Calu3 (cell line): Measurements from ENCODE around the gene ACSM3. TPM values are rescaled to one million over a fixed set of nuclear protein-coding genes. Genes with fewer than 3 reads are reported as not detected.
"Not testable (repeated sequence)": the region's sequence is repeated elsewhere in the genome, so short reads cannot be mapped to it uniquely, and the experiment has no call there.

ENCODE experiments used
- BruUV-seq: library from RNA; stranded (reverse); fragments of 400-500 nt; replicated peaks from 2 replicates; lab custom pipeline; 2021; lab: Mats Ljungman, UMichigan
- CTCF ChIA-PET: fragments of 300-600 bp; sonication (Branson Sonifier 250); formaldehyde crosslinking; loops from one replicate; lab custom pipeline; 2022; ENCODE audit warnings: antibody characterized with exemption; lab: Charles Lee
- DNase-seq: peaks from one replicate; pipeline ENCODE4 v3.0.0; 2022
- H3K27ac Mint-ChIP-seq: one replicate; pipeline ENCODE4 v1.8.0; 2022; ENCODE audit warnings: mixed read lengths; ENCODE audit not compliant: unreplicated experiment
- H3K27me3 Mint-ChIP-seq: one replicate; pipeline ENCODE4 v1.8.0; 2022; ENCODE audit warnings: mixed read lengths; ENCODE audit not compliant: unreplicated experiment
- H3K36me3 Mint-ChIP-seq: one replicate; pipeline ENCODE4 v1.8.0; 2022; ENCODE audit warnings: mild to moderate bottlenecking, moderate library complexity, mixed read lengths; ENCODE audit not compliant: insufficient read depth, unreplicated experiment
- H3K4me1 Mint-ChIP-seq: one replicate; pipeline ENCODE4 v1.8.0; 2022; ENCODE audit warnings: mild to moderate bottlenecking, low read depth, mixed read lengths; ENCODE audit not compliant: unreplicated experiment
- H3K4me3 Mint-ChIP-seq: one replicate; pipeline ENCODE4 v1.8.0; 2022; ENCODE audit warnings: mild to moderate bottlenecking, low read depth, moderate library complexity, mixed read lengths; ENCODE audit not compliant: unreplicated experiment
- H3K9me3 Mint-ChIP-seq: one replicate; pipeline ENCODE4 v1.8.0; 2022; ENCODE audit warnings: low read depth, mixed read lengths; ENCODE audit not compliant: unreplicated experiment
- intact Hi-C: fragments of 100-400 bp; cut with micrococcal nuclease; formaldehyde crosslinking; loops from one replicate; pipeline ENCODE4 v1.10.0; 2022; ENCODE audit not compliant: unreplicated experiment
- total RNA-seq: library from RNA; stranded (reverse); gene quantifications from 2 replicates; pipeline ENCODE4 v1.2.3, GENCODE V29; 2022
- TF ChIP-seq, protein P1 (sequence below): fragments of 200-600 bp; IDR thresholded peaks from one replicate; pipeline ENCODE4 v1.8.0; 2022; ENCODE audit warnings: antibody characterized with exemption; ENCODE audit not compliant: unreplicated experiment

The ACSM3 gene
- total RNA-seq, 1 experiment from 2014 or later: 49.5 TPM

DNA sequence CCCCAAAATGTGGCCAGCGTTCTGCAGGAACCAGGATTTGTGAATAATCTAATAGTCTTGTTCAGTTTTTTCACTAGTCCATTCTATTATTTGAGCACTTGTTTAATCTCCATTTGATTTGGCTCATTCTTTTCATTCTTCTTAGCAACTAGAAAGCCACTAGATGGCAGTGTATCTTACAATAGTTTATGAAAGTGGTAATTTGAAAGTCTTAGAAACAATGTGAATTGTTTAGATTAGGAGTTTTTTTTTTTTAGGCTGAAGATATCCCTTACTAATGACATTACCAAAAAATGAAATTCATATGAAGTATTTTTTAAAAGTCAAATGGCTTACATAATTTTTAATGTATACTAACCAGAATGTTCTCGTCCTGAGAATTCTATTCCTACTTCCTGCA lies 35.8 kb downstream of the ACSM3 start:
- TF ChIP-seq, protein P1, sequence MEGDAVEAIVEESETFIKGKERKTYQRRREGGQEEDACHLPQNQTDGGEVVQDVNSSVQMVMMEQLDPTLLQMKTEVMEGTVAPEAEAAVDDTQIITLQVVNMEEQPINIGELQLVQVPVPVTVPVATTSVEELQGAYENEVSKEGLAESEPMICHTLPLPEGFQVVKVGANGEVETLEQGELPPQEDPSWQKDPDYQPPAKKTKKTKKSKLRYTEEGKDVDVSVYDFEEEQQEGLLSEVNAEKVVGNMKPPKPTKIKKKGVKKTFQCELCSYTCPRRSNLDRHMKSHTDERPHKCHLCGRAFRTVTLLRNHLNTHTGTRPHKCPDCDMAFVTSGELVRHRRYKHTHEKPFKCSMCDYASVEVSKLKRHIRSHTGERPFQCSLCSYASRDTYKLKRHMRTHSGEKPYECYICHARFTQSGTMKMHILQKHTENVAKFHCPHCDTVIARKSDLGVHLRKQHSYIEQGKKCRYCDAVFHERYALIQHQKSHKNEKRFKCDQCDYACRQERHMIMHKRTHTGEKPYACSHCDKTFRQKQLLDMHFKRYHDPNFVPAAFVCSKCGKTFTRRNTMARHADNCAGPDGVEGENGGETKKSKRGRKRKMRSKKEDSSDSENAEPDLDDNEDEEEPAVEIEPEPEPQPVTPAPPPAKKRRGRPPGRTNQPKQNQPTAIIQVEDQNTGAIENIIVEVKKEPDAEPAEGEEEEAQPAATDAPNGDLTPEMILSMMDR: peak; percentile 23
- no peak overlapping the region for H3K27ac Mint-ChIP-seq
- H3K27me3 Mint-ChIP-seq: no peaks in the 10 kb centered on the region
- H3K36me3 Mint-ChIP-seq: peaks cover 19% of the 10 kb centered on the region
- no peak for DNase-seq
- H3K4me1 Mint-ChIP-seq: no peaks in the 10 kb centered on the region
- CTCF ChIA-PET: no interaction called here
- no TSS peak for BruUV-seq
- H3K9me3 Mint-ChIP-seq: no peaks in the 10 kb centered on the region
- no peak overlapping the region for H3K4me3 Mint-ChIP-seq
- intact Hi-C loops: loop anchor here (1.0 kb wide), 1 partner anchor 284 kb away; no protein-coding TSS in a partner anchor

DNA sequence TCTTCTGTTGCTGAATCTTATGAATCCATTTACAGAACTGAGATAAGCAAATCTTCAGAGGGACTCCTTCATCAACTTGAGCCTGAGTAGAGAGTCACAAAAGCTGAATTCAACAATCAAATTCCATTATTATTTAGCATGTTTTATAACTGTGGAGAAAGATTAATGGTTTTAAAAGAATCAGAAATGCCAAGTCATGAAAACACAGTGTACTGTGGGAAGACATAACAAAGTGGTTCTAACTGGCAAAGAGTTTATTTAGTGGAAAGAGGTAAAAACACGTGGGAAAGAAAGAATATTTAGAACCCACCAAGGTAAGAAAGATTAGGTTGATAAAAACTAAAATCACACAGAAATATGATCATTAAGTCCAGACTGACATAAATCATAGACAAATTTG lies 37.5 kb downstream of the ACSM3 start:
- Mint-ChIP-seq H3K9me3 (no peaks in the 10 kb centered on the region), H3K36me3 (peaks cover 34% of the 10 kb centered on the region), H3K4me1 (peaks cover 8% of the 10 kb centered on the region), H3K27me3 (no peaks in the 10 kb centered on the region), H3K4me3 (no peak overlapping the region), H3K27ac (no peak overlapping the region)
- CTCF ChIA-PET: interaction anchor here (0.7 kb wide), 1 partner anchor 61 kb away, joined by 3 read pairs; no protein-coding TSS in a partner anchor
- intact Hi-C loops: loop anchor here (10.0 kb wide), 1 partner anchor 504 kb away; no protein-coding TSS in a partner anchor
- BruUV-seq: no TSS peak
- TF ChIP-seq, protein P1: no peak
- no peak for DNase-seq

DNA sequence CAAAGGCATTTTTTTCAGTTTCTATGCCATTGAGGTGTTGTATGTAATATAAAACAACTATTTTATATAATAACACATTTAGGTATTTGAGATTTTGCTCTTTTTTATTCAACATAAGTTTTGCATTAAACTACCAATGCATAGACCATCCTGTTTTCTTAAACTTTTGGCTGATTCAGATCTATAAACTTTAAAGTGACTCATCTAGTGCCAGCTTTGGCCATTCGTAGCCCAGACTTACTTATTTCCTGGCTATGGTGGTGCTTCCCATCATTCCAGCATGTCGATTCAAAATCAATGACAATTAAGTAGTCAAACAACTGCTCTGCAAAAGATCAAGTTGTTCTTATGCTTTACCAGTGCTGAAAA lies 39.4 kb downstream of the ACSM3 start:
- Mint-ChIP-seq H3K4me1 (peaks cover 13% of the 10 kb centered on the region), H3K27ac (no peak overlapping the region), H3K4me3 (no peak overlapping the region), H3K9me3 (no peaks in the 10 kb centered on the region), H3K36me3 (peaks cover 45% of the 10 kb centered on the region), H3K27me3 (no peaks in the 10 kb centered on the region)
- intact Hi-C loops: loop anchor here (10.0 kb wide), 1 partner anchor 502 kb away; no protein-coding TSS in a partner anchor
- CTCF ChIA-PET: no interaction called here
- no peak for DNase-seq
- TF ChIP-seq, protein P1: no peak
- BruUV-seq: no TSS peak

DNA sequence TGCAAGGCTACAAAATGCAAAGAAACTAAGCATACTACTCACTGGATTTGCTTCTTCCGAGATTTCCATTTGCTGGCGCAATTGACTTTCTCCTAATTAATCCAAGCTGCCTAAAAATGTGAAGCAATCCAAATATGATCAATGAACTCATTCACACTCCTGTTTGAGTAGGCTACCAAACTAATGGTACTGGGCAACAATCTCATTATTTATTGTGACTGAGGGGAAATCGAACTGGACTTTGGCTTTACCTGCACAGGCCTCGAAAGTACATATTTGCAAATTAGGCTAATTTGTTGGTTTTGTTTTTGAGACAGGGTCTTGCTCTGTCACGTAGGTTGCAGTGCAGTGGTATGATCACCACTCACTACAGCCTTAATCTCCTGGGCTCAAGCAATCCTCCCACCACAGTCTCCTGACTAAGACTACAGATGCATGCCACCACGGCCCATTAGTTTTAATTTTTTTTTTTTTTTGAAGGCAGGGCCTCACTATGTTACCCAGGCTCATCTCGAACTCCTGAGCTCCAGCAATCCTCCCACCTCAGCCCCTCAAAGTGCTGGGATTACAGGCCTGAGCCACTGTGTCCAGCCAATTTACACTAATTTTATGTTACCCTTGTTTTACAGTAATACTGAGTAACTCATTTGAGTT lies 39.9 kb downstream of the ACSM3 start:
- Mint-ChIP-seq H3K36me3 (peaks cover 43% of the 10 kb centered on the region), H3K27ac (no peak overlapping the region), H3K9me3 (no peaks in the 10 kb centered on the region), H3K27me3 (no peaks in the 10 kb centered on the region), H3K4me3 (no peak overlapping the region), H3K4me1 (peaks cover 18% of the 10 kb centered on the region)
- CTCF ChIA-PET: no interaction called here
- BruUV-seq: no TSS peak
- DNase-seq: no peak
- TF ChIP-seq, protein P1: no peak
- intact Hi-C loops: loop anchor here (10.0 kb wide), 1 partner anchor 501 kb away; no protein-coding TSS in a partner anchor

DNA sequence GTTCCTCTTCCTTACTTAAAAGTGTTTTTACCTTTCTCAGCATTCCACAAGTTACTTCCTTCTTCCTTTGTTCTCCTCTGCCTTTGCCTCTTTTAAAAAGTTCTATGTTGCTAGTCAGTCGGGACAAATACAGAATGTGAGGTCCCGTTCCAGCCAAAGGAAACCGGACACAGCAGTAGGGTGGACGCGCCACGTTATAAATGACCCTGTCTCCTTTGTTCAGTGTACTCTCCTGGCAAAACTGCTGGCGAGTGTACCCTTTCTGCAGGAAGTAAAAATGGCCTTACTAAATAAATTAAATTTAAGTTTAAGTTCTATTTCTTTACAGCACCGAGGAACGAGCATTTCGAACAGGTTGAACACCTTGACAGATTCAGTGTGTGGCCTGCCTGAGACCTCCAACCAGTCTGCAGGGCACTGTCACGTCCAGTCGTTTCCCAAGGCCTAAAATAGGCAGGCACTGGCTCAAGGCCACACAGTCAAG lies 41.9 kb downstream of the ACSM3 start:
- CTCF ChIA-PET: interaction anchor here (1.4 to 1.7 kb wide), 2 partner anchors 31 to 495 kb away, joined by 3 to 11 read pairs; no protein-coding TSS in a partner anchor
- not testable (repeated sequence) for DNase-seq, H3K9me3 Mint-ChIP-seq, H3K27me3 Mint-ChIP-seq
- peaks cover 18% of the 10 kb centered on the region for H3K4me1 Mint-ChIP-seq
- H3K4me3 Mint-ChIP-seq: peak overlapping the region; percentile 84
- H3K36me3 Mint-ChIP-seq: peaks cover 32% of the 10 kb centered on the region
- TSS peak; percentile 80 for BruUV-seq
- H3K27ac Mint-ChIP-seq: peak overlapping the region; percentile 72
- intact Hi-C loops: loop anchor here (10.0 kb wide), 1 partner anchor 499 kb away; no protein-coding TSS in a partner anchor
